WTC11 (cell line): ENCODE measurements around the gene NEDD4L. TPM values are rescaled to one million over a fixed set of nuclear protein-coding genes. Genes with fewer than 3 reads are reported as not detected.

ENCODE experiments used
- ATAC-seq: fragments of 200-7000 bp; cut with Tn5 transposase; 2 replicates; pipeline ENCODE4 v1.10.0; 2021; ENCODE audit warnings: mild to moderate bottlenecking, moderate library complexity
- CTCF ChIA-PET: fragments of 300-600 bp; sonication (Branson Sonifier 250); formaldehyde crosslinking; loops from one replicate; lab custom pipeline; 2021; ENCODE audit warnings: antibody characterized with exemption; lab: Charles Lee
- POLR2A ChIA-PET: fragments of 350-600 bp; sonication (Branson Sonifier 250); formaldehyde crosslinking; loops from one replicate; lab custom pipeline; 2021; ENCODE audit warnings: antibody characterized with exemption; lab: Charles Lee
- DNase-seq: peaks from one replicate; pipeline ENCODE4 v3.0.0; 2021; ENCODE audit warnings: low spot score
- H3K27ac Mint-ChIP-seq: 2 replicates; pipeline ENCODE4 v1.8.0; 2021; ENCODE audit warnings: mixed read lengths
- H3K27me3 Mint-ChIP-seq: 2 replicates; pipeline ENCODE4 v1.8.0; 2021; ENCODE audit warnings: low read depth, mild to moderate bottlenecking, moderate library complexity, mixed read lengths
- H3K36me3 Mint-ChIP-seq: 2 replicates; pipeline ENCODE4 v1.8.0; 2021; ENCODE audit warnings: mixed read lengths
- H3K4me1 Mint-ChIP-seq: 2 replicates; pipeline ENCODE4 v1.8.0; 2022; ENCODE audit warnings: mixed read lengths
- H3K4me3 Mint-ChIP-seq: 2 replicates; pipeline ENCODE4 v1.8.0; 2021; ENCODE audit warnings: mild to moderate bottlenecking, moderate library complexity, mixed read lengths
- H3K9me3 Mint-ChIP-seq: 2 replicates; pipeline ENCODE4 v1.8.0; 2021; ENCODE audit warnings: mixed read lengths
- AFF4 ChIP-seq: sonication (generic); formaldehyde crosslinking; IDR thresholded peaks from 2 replicates; pipeline ENCODE4 v1.8.1; 2023; ENCODE audit warnings: mild to moderate bottlenecking, missing genetic modification reagents, borderline replicate concordance
- ATF1 ChIP-seq: sonication (generic); formaldehyde crosslinking; IDR thresholded peaks from 2 replicates; pipeline ENCODE4 v1.8.1; 2023; ENCODE audit warnings: mild to moderate bottlenecking, moderate library complexity, missing genetic modification reagents
- CREM ChIP-seq: sonication (generic); formaldehyde crosslinking; IDR thresholded peaks from 2 replicates; pipeline ENCODE4 v1.8.1; 2022; ENCODE audit warnings: mild to moderate bottlenecking, missing genetic modification reagents, moderate library complexity
- EMX1 ChIP-seq: fragments of 250-450 bp; sonication (Bioruptor Pico); IDR thresholded peaks from 2 replicates; pipeline ENCODE4 v1.8.0; 2021; ENCODE audit warnings: mild to moderate bottlenecking
- ETV6 ChIP-seq: sonication (generic); formaldehyde crosslinking; IDR thresholded peaks from 2 replicates; pipeline ENCODE4 v1.8.1; 2022; ENCODE audit warnings: mild to moderate bottlenecking, missing genetic modification reagents
- FOXJ3 ChIP-seq: sonication (generic); formaldehyde crosslinking; IDR thresholded peaks from 2 replicates; pipeline ENCODE4 v1.9.0; 2021; ENCODE audit warnings: missing genetic modification reagents, mild to moderate bottlenecking, borderline replicate concordance
- HMGXB4 ChIP-seq: sonication (generic); formaldehyde crosslinking; IDR thresholded peaks from 2 replicates; pipeline ENCODE4 v1.8.1; 2023; ENCODE audit warnings: mild to moderate bottlenecking, moderate library complexity, missing genetic modification reagents
- KAT7 ChIP-seq: sonication (generic); formaldehyde crosslinking; IDR thresholded peaks from 2 replicates; pipeline ENCODE4 v1.8.1; 2023; ENCODE audit warnings: missing genetic modification reagents, mild to moderate bottlenecking, borderline replicate concordance
- MYBL2 ChIP-seq: sonication (generic); formaldehyde crosslinking; IDR thresholded peaks from 2 replicates; pipeline ENCODE4 v1.8.1; 2023; ENCODE audit warnings: mild to moderate bottlenecking, moderate library complexity, missing genetic modification reagents
- NFYB ChIP-seq: sonication (generic); formaldehyde crosslinking; conservative IDR thresholded peaks from 2 replicates; pipeline ENCODE4 v1.8.0; 2022; ENCODE audit warnings: low read depth, missing genetic modification reagents
- NR1H2 ChIP-seq: sonication (generic); formaldehyde crosslinking; IDR thresholded peaks from 2 replicates; pipeline ENCODE4 v1.9.0; 2021; ENCODE audit warnings: mild to moderate bottlenecking, moderate library complexity, missing genetic modification reagents
- PREB ChIP-seq: sonication (generic); formaldehyde crosslinking; IDR thresholded peaks from 2 replicates; pipeline ENCODE4 v1.8.1; 2022; ENCODE audit warnings: mild to moderate bottlenecking, missing genetic modification reagents, moderate library complexity, borderline replicate concordance
- RORB ChIP-seq: fragments of 250-450 bp; sonication (Bioruptor Pico); IDR thresholded peaks from 2 replicates; pipeline ENCODE4 v1.9.0; 2021; ENCODE audit warnings: mild to moderate bottlenecking
- SOX15 ChIP-seq: fragments of 250-450 bp; sonication (Bioruptor Pico); IDR thresholded peaks from 2 replicates; pipeline ENCODE4 v1.9.0; 2021; ENCODE audit warnings: mild to moderate bottlenecking
- USF1 ChIP-seq: sonication (generic); formaldehyde crosslinking; IDR thresholded peaks from 2 replicates; pipeline ENCODE4 v1.8.0; 2022; ENCODE audit warnings: mild to moderate bottlenecking, missing genetic modification reagents
- ZBTB43 ChIP-seq: sonication (generic); formaldehyde crosslinking; IDR thresholded peaks from 2 replicates; pipeline ENCODE4 v1.8.1; 2023; ENCODE audit warnings: mild to moderate bottlenecking, missing genetic modification reagents
- ZNF396 ChIP-seq: fragments of 250-450 bp; sonication (Bioruptor Pico); IDR thresholded peaks from 2 replicates; pipeline ENCODE4 v1.8.0; 2021; ENCODE audit warnings: mild to moderate bottlenecking, moderate library complexity, borderline replicate concordance
- ZNF423 ChIP-seq: fragments of 250-450 bp; sonication (Bioruptor Pico); IDR thresholded peaks from 2 replicates; pipeline ENCODE4 v2.1.2; 2022; ENCODE audit warnings: mild to moderate bottlenecking, moderate library complexity
- ZNF532 ChIP-seq: fragments of 250-450 bp; sonication (Bioruptor Pico); IDR thresholded peaks from 2 replicates; pipeline ENCODE4 v1.9.0; 2021; ENCODE audit warnings: mild to moderate bottlenecking, borderline replicate concordance
- total RNA-seq: library from RNA; stranded (reverse); gene quantifications from 3 replicates; pipeline ENCODE4 v1.2.3, GENCODE V29; 2021
- TF ChIP-seq, protein P1 (sequence below): sonication (generic); formaldehyde crosslinking; IDR thresholded peaks from 2 replicates; pipeline ENCODE4 v1.8.1; 2023; ENCODE audit warnings: mild to moderate bottlenecking, missing genetic modification reagents, moderate library complexity

The NEDD4L gene
- total RNA-seq, 1 experiment from 2014 or later: 88.0 TPM

- Mint-ChIP-seq H3K27ac (no peak overlapping the region), H3K36me3 (peaks cover 15% of the 10 kb centered on the region), H3K27me3 (no peaks in the 10 kb centered on the region), H3K4me3 (no peak overlapping the region), H3K4me1 (peaks cover 28% of the 10 kb centered on the region), H3K9me3 (peaks cover 13% of the 10 kb centered on the region)
- ATAC-seq: no peak
- ChIA-PET CTCF (interaction anchor here (1.5 kb wide), 1 partner anchor 23 kb away, joined by 4 read pairs; no protein-coding TSS in a partner anchor), POLR2A (no interaction called here)
- no peak for DNase-seq
- no peak for TF ChIP-seq CREM (CRISPR knock-in tag)
- no peak for TF ChIP-seq USF1 (CRISPR knock-in tag)
- no peak for TF ChIP-seq MYBL2
- no peak for TF ChIP-seq AFF4 (CRISPR knock-in tag)
- no peak for TF ChIP-seq ZNF423 (CRISPR knock-in tag)
- TF ChIP-seq ZNF396 (CRISPR knock-in tag): no peak
- TF ChIP-seq EMX1: no peak
- TF ChIP-seq KAT7 (CRISPR knock-in tag): no peak
- no peak for TF ChIP-seq ATF1 (CRISPR knock-in tag)
- no peak for TF ChIP-seq FOXJ3
These were observed 100.8 kb downstream of the NEDD4L start for GRCh38 chr18:58144671-58145285.

- H3K4me3 Mint-ChIP-seq: no peak overlapping the region
- H3K27me3 Mint-ChIP-seq: no peaks in the 10 kb centered on the region
- ATAC-seq (no peak), DNase-seq (no peak)
- ChIA-PET CTCF (interaction anchor here (1.5 to 1.8 kb wide), 2 partner anchors 10 to 24 kb away, joined by 4 to 9 read pairs; no protein-coding TSS in a partner anchor), POLR2A (no interaction called here)
- H3K27ac Mint-ChIP-seq: no peak overlapping the region
- H3K9me3 Mint-ChIP-seq: peaks cover 13% of the 10 kb centered on the region
- peaks cover 18% of the 10 kb centered on the region for H3K4me1 Mint-ChIP-seq
- H3K36me3 Mint-ChIP-seq: peaks cover 15% of the 10 kb centered on the region
- TF ChIP-seq USF1 (CRISPR knock-in tag) (no peak), NR1H2 (CRISPR knock-in tag) (no peak), NFYB (no peak), PREB (CRISPR knock-in tag) (no peak), RORB (CRISPR knock-in tag) (no peak), ZBTB43 (CRISPR knock-in tag) (no peak), SOX15 (CRISPR knock-in tag) (no peak), HMGXB4 (CRISPR knock-in tag) (no peak), ETV6 (CRISPR knock-in tag) (no peak), ZNF532 (no peak)
- TF ChIP-seq, protein P1, sequence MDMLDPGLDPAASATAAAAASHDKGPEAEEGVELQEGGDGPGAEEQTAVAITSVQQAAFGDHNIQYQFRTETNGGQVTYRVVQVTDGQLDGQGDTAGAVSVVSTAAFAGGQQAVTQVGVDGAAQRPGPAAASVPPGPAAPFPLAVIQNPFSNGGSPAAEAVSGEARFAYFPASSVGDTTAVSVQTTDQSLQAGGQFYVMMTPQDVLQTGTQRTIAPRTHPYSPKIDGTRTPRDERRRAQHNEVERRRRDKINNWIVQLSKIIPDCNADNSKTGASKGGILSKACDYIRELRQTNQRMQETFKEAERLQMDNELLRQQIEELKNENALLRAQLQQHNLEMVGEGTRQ (CRISPR knock-in tag): no peak
These were observed 102.1 kb downstream of the NEDD4L start for GRCh38 chr18:58146099-58146498.
